Activated naive CD4-positive, alpha-beta T cell treated with anti-CD3 and anti-CD28 coated beads, Interleukin-2, amount 50 U/mL, for 24 hours (primary cell): ENCODE data around the gene BTBD8.

Experiments
- H3K27ac Mint-ChIP-seq: one replicate; pipeline ENCODE4 v1.8.0; 2021; ENCODE audit warnings: mild to moderate bottlenecking, mixed read lengths
- H3K27me3 Mint-ChIP-seq: one replicate; pipeline ENCODE4 v1.8.0; 2021; ENCODE audit warnings: mixed read lengths
- H3K36me3 Mint-ChIP-seq: one replicate; pipeline ENCODE4 v1.8.0; 2021; ENCODE audit warnings: mixed read lengths
- H3K4me1 Mint-ChIP-seq: one replicate; pipeline ENCODE4 v1.8.0; 2021; ENCODE audit warnings: mixed read lengths
- H3K4me3 Mint-ChIP-seq: one replicate; pipeline ENCODE4 v1.8.0; 2021; ENCODE audit warnings: mild to moderate bottlenecking, mixed read lengths
- H3K9me3 Mint-ChIP-seq: one replicate; pipeline ENCODE4 v1.8.0; 2021; ENCODE audit warnings: mixed read lengths

BTBD8 gene

GRCh38 chr1:92203105-92203504, 123.0 kb downstream of the BTBD8 start:
- H3K27ac Mint-ChIP-seq, result peak overlapping the region; percentile 94
- peak overlapping the region; percentile 47 for H3K4me3 Mint-ChIP-seq
- no peaks in the 10 kb centered on the region for H3K27me3 Mint-ChIP-seq
- peaks cover 22% of the 10 kb centered on the region for H3K9me3 Mint-ChIP-seq
- peaks cover 8% of the 10 kb centered on the region for H3K36me3 Mint-ChIP-seq
- peaks cover 23% of the 10 kb centered on the region for H3K4me1 Mint-ChIP-seq

- Mint-ChIP-seq H3K9me3 (no peaks in the 10 kb centered on the region), H3K4me3 (no peak overlapping the region), H3K4me1 (peaks cover 20% of the 10 kb centered on the region), H3K27me3 (no peaks in the 10 kb centered on the region), H3K36me3 (peaks cover 1% of the 10 kb centered on the region), H3K27ac (no peak overlapping the region)
Measured at GRCh38 chr1:92210701-92211100, 130.6 kb downstream of the BTBD8 start.

- Mint-ChIP-seq H3K36me3 (peaks cover 1% of the 10 kb centered on the region), H3K27ac (no peak overlapping the region), H3K27me3 (no peaks in the 10 kb centered on the region), H3K4me1 (peaks cover 20% of the 10 kb centered on the region), H3K9me3 (no peaks in the 10 kb centered on the region), H3K4me3 (no peak overlapping the region)
Measured at GRCh38 chr1:92211166-92211565, 131.0 kb downstream of the BTBD8 start.

GRCh38 chr1:92217721-92218120, 137.6 kb downstream of the BTBD8 start, which contains the start of gene C1orf146:
TSS of gene C1orf146 (plus strand) at chr1:92217915. CDS start at chr1:92231421, 13,506 bp downstream.
- no peaks in the 10 kb centered on the region for H3K36me3 Mint-ChIP-seq
- no peak within 1 kb of the TSS for H3K4me3 Mint-ChIP-seq
- no peaks in the 10 kb centered on the region for H3K9me3 Mint-ChIP-seq
- no peak within 1 kb of the TSS for H3K27ac Mint-ChIP-seq
- no peaks in the 10 kb centered on the region for H3K4me1 Mint-ChIP-seq
- no peaks in the 10 kb centered on the region for H3K27me3 Mint-ChIP-seq

- no peaks in the 10 kb centered on the region for H3K36me3 Mint-ChIP-seq
Measured at GRCh38 chr1:92218559-92218958, 138.4 kb downstream of the BTBD8 start.

GRCh38 chr1:92219028-92219427, 138.9 kb downstream of the BTBD8 start:
- H3K4me3 Mint-ChIP-seq, result no peak overlapping the region
- no peaks in the 10 kb centered on the region for H3K36me3 Mint-ChIP-seq
- no peaks in the 10 kb centered on the region for H3K9me3 Mint-ChIP-seq
- no peaks in the 10 kb centered on the region for H3K27me3 Mint-ChIP-seq
- H3K27ac Mint-ChIP-seq, result no peak overlapping the region
- H3K4me1 Mint-ChIP-seq, result no peaks in the 10 kb centered on the region

More at GRCh38 chr1:92218559-92218958, 138.4 kb downstream of the BTBD8 start:
- Mint-ChIP-seq H3K27ac (no peak overlapping the region), H3K27me3 (no peaks in the 10 kb centered on the region), H3K9me3 (no peaks in the 10 kb centered on the region), H3K4me3 (no peak overlapping the region), H3K4me1 (no peaks in the 10 kb centered on the region)

GRCh38 chr1:92228401-92228800, 148.3 kb downstream of the BTBD8 start:
- H3K4me1 Mint-ChIP-seq, result no peaks in the 10 kb centered on the region
- no peak overlapping the region for H3K27ac Mint-ChIP-seq
- H3K27me3 Mint-ChIP-seq, result no peaks in the 10 kb centered on the region
- H3K4me3 Mint-ChIP-seq, result no peak overlapping the region
- no peaks in the 10 kb centered on the region for H3K36me3 Mint-ChIP-seq
- no peaks in the 10 kb centered on the region for H3K9me3 Mint-ChIP-seq

GRCh38 chr1:92230736-92231135, 150.6 kb downstream of the BTBD8 start:
- Mint-ChIP-seq H3K4me3 (no peak overlapping the region), H3K27me3 (no peaks in the 10 kb centered on the region), H3K27ac (no peak overlapping the region), H3K9me3 (no peaks in the 10 kb centered on the region), H3K4me1 (no peaks in the 10 kb centered on the region), H3K36me3 (no peaks in the 10 kb centered on the region)
